ENCODE results near the gene PANK1. TPM values are rescaled to one million over a fixed set of nuclear protein-coding genes. Genes with fewer than 3 reads are reported as not detected.

PANK1 gene
- polyA plus RNA-seq, 1 of the 3 experiments (the other 2 are of a cell fraction) = 4.2 TPM

GRCh38 chr10:89651916-89652573 lies 7.0 kb upstream of the PANK1 start:
- H3K9me2 ChIP-seq = no peaks in the 10 kb centered on the region
- H4K20me1 ChIP-seq (ENCODE audit: insufficient read depth) = no peaks in the 10 kb centered on the region
- no peak overlapping the region for H3K4me2 ChIP-seq
- ChIA-PET CTCF (no interaction called here), POLR2A (no interaction called here)
- H3K79me2 ChIP-seq (ENCODE audit: insufficient read depth) = no peaks in the 10 kb centered on the region
- WGBS (ENCODE audit: low lambda C conversion rate) = 80% methylated on average over 3 of the region's 3 CpGs
- no peak overlapping the region for H3K9ac ChIP-seq
- no peak for TF ChIP-seq EP300 (IDR thresholded peaks at IDR 0.05; ENCODE audit: borderline replicate concordance in 1 of 2, low read depth in 1 of 2, low read length in 1 of 2)
- TF ChIP-seq TEAD4 (IDR thresholded peaks at IDR 0.05; ENCODE audit: borderline replicate concordance, insufficient read depth) = no peak
- TF ChIP-seq RAD21 (IDR thresholded peaks at IDR 0.05; ENCODE audit: low read length) = no peak
- no peak for TF ChIP-seq MAX (IDR thresholded peaks at IDR 0.05; ENCODE audit: low read depth)
- no peak for TF ChIP-seq EZH2phosphoT487 (IDR thresholded peaks at IDR 0.05; ENCODE audit: borderline replicate concordance, low read depth)
- TF ChIP-seq, protein P1, sequence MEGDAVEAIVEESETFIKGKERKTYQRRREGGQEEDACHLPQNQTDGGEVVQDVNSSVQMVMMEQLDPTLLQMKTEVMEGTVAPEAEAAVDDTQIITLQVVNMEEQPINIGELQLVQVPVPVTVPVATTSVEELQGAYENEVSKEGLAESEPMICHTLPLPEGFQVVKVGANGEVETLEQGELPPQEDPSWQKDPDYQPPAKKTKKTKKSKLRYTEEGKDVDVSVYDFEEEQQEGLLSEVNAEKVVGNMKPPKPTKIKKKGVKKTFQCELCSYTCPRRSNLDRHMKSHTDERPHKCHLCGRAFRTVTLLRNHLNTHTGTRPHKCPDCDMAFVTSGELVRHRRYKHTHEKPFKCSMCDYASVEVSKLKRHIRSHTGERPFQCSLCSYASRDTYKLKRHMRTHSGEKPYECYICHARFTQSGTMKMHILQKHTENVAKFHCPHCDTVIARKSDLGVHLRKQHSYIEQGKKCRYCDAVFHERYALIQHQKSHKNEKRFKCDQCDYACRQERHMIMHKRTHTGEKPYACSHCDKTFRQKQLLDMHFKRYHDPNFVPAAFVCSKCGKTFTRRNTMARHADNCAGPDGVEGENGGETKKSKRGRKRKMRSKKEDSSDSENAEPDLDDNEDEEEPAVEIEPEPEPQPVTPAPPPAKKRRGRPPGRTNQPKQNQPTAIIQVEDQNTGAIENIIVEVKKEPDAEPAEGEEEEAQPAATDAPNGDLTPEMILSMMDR (IDR thresholded peaks at IDR 0.05) = no peak
- TF ChIP-seq POLR2AphosphoS5 (IDR thresholded peaks at IDR 0.05; ENCODE audit: low read depth, low read length) = no peak
- TF ChIP-seq SIN3A (IDR thresholded peaks at IDR 0.05; ENCODE audit: borderline replicate concordance, low read depth, low read length) = no peak
- TF ChIP-seq GATA2 (CRISPR knock-in tag; IDR thresholded peaks at IDR 0.05) = no peak
- no peak for TF ChIP-seq IRF3 (IDR thresholded peaks at IDR 0.05; ENCODE audit: low read depth, low read length)
- no peak for TF ChIP-seq RCOR1 (IDR thresholded peaks at IDR 0.05; ENCODE audit: low read length)
- TF ChIP-seq RFX5 (IDR thresholded peaks at IDR 0.05; ENCODE audit: low read length) = no peak
- TF ChIP-seq FOXM1 (IDR thresholded peaks at IDR 0.05; ENCODE audit: low read depth) = no peak
- TF ChIP-seq JUND (IDR thresholded peaks at IDR 0.05) = no peak
- no peak for TF ChIP-seq SMC3 (IDR thresholded peaks at IDR 0.05; ENCODE audit: low read depth, low read length)
- no peak for TF ChIP-seq MEF2A (IDR thresholded peaks at IDR 0.05; ENCODE audit: borderline replicate concordance, low read depth)
- TF ChIP-seq USF2 (IDR thresholded peaks at IDR 0.05; ENCODE audit: borderline replicate concordance, low read depth, low read length) = no peak
- no peak for TF ChIP-seq RXRA (IDR thresholded peaks at IDR 0.05; ENCODE audit: borderline replicate concordance, low read depth)
- TF ChIP-seq PBX3 (IDR thresholded peaks at IDR 0.05) = no peak
- TF ChIP-seq TCF12 (IDR thresholded peaks at IDR 0.05) = no peak
- no peaks in the 10 kb centered on the region for H3K9me3 ChIP-seq
- H3K27ac ChIP-seq (ENCODE audit: low read depth in 2 of 2, low read length in 1 of 2) = no peak overlapping the region
- no peaks in the 10 kb centered on the region for H3F3A ChIP-seq (replicated peaks; ENCODE audit: insufficient read depth)
- H3K4me3 ChIP-seq (ENCODE audit: low read depth in 2 of 2, low read length in 1 of 2) = no peak overlapping the region
- no peaks in the 10 kb centered on the region for H3K4me1 ChIP-seq (ENCODE audit: control insufficient read depth in 1 of 2, insufficient read depth in 2 of 2, low read depth in 1 of 2, low read length in 1 of 2)
- H3K27me3 ChIP-seq (ENCODE audit: insufficient read depth) = no peaks in the 10 kb centered on the region
- no peak overlapping the region for H2AFZ ChIP-seq (ENCODE audit: low read depth)
- DNase-seq = no peak
- no peaks in the 10 kb centered on the region for H3K36me3 ChIP-seq (replicated peaks in 1 of 2; ENCODE audit: control insufficient read depth in 1 of 2, insufficient read depth in 2 of 2, low read length in 1 of 2)
